ENCODE data around the gene KCNQ1.

The KCNQ1 gene

GRCh38 chr11:2515401-2516275 lies 70.8 kb downstream of the KCNQ1 start:
- no peak for ATAC-seq

- ATAC-seq: no peak
These were observed 71.6 kb downstream of the KCNQ1 start for GRCh38 chr11:2516276-2517015.

- ATAC-seq: no peak
These were observed 72.2 kb downstream of the KCNQ1 start for GRCh38 chr11:2517016-2517385.

GRCh38 chr11:2517386-2518064 lies 72.7 kb downstream of the KCNQ1 start:
- ATAC-seq: no peak

- ATAC-seq: no peak
These were observed 73.5 kb downstream of the KCNQ1 start for GRCh38 chr11:2518111-2518982.

- no peak for ATAC-seq
These were observed 74.2 kb downstream of the KCNQ1 start for GRCh38 chr11:2518983-2519340.

- no peak for ATAC-seq
These were observed 74.7 kb downstream of the KCNQ1 start for GRCh38 chr11:2519517-2519861.

- no peak for ATAC-seq
These were observed 75.3 kb downstream of the KCNQ1 start for GRCh38 chr11:2519862-2520735.

- ATAC-seq: no peak
These were observed 75.9 kb downstream of the KCNQ1 start for GRCh38 chr11:2520736-2521035.

GRCh38 chr11:2521081-2521732 lies 76.4 kb downstream of the KCNQ1 start:
- no peak for ATAC-seq

GRCh38 chr11:2521733-2522630 lies 77.2 kb downstream of the KCNQ1 start:
- no peak for ATAC-seq

- no peak for ATAC-seq
These were observed 77.9 kb downstream of the KCNQ1 start for GRCh38 chr11:2522631-2523255.

GRCh38 chr11:2523821-2524391 lies 79.1 kb downstream of the KCNQ1 start:
- ATAC-seq: no peak

- no peak for ATAC-seq
These were observed 79.8 kb downstream of the KCNQ1 start for GRCh38 chr11:2524446-2525165.

- no peak for ATAC-seq
These were observed 80.5 kb downstream of the KCNQ1 start for GRCh38 chr11:2525166-2525861.

- no peak for ATAC-seq
These were observed 81.4 kb downstream of the KCNQ1 start for GRCh38 chr11:2525941-2526807.

GRCh38 chr11:2526808-2527381 lies 82.1 kb downstream of the KCNQ1 start:
- peak; percentile 28 to 47 for ATAC-seq

Data from activated CD4-positive, CD25-positive, alpha-beta regulatory T cell treated with anti-CD3 and anti-CD28 coated beads, Interleukin-2, amount 50 U/mL, for 24 hours (primary cell).